DMS53 treated with DMSO at 0.1 percent for 48 hours (cell line): Measurements from ENCODE around the gene BCAP29.

Source experiments
- DNase-seq: peaks from one replicate; lab custom pipeline; 2025; ENCODE audit not compliant: unreplicated experiment; lab: John Stamatoyannopoulos, UW

Gene BCAP29

DNA sequence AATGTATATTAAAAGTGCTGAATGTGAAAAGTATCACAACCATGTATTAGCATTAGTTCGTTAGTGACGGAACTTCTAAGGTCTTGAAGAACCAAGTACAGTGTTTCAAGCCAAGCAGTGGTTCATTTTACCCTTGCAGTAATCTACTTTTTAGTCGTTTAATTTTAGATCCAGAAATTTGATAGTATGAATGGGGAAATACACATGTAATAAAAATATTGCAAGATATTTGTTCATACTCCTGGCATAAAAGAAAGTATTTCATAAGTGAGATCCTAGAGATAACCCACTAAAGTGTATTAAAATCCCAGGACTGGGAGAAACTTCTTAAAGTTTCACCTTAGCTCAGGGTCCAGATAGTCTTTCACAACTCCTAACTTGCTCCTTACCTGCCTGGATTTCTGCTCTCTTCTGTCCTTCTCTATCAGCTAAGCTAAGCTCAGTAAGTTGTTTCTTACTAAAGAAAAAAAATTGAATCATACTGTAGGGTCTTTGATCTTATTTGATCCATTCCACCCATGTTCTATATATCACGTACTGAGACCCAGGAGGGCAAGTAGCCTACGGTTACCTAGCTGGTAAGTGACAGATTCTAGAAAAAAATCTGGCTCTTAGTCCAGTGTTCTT, 1.5 kb downstream of the BCAP29 start:
- DNase-seq, result no peak

DNA sequence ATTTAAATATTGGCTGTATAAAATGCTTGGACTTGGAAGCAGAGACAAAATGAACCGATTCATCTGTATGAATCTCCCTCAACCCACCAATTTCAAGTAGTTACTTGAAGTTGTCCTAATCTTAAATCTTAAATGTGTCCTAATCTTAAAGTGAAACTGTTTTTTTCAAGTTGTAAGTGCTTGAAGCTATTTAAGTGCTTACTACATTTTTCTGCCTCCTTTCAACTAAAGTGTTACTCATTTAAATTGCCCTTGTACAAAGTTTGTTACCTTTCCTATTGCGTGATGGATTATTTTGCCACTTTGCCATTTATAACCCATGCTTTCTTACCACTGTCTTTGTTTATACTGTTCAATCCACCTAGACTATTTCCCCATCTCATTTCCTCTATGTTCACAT, 2.8 kb downstream of the BCAP29 start:
- DNase-seq, result no peak

DNA sequence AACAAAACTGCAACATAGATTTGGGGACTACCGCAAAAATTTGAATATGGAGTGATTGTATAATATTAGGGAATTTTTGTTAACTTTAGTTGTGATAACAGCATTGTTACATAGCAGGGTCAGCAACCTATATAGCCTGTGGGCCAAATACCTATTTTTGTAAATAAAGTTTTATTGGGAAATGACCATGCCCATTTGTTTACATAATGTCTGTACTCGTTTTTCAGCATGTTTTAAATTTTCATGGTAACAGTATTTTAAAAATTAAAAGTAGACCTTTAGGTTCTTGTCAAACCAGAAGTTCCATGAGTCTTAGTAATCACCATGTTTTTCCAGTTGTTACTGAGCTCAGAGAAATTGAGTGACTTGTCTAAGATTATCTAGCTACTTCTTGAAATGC, 4.7 kb downstream of the BCAP29 start:
- DNase-seq, result no peak

DNA sequence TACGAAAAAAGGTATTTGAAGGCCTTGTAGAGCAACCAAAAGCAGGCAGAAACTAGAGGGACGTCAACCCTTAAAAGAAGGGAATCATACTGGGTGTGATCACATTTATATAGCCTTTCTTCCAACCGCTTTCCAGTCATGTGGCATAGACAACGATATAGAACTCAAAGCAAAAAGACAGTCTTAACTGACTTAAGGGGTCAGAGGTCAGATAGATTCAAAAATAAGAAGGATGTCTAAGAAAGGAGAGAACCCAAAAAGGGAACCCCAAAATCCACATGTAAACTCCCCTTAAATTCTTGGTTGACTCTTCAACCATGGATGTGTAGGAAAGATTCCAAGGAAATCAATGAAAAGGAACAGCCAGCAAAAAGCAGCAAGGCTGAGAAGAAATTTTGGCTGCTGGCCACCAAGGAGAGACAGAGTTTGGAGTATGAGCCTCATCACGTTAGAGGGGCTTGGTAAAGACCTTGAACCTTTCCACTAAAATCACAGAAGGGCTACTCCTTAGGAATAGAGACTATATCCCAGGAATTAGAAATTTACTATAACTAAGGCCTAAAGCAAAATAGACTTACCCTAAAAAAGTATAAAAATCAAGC, 8.6 kb downstream of the BCAP29 start:
- DNase-seq, result no peak

DNA sequence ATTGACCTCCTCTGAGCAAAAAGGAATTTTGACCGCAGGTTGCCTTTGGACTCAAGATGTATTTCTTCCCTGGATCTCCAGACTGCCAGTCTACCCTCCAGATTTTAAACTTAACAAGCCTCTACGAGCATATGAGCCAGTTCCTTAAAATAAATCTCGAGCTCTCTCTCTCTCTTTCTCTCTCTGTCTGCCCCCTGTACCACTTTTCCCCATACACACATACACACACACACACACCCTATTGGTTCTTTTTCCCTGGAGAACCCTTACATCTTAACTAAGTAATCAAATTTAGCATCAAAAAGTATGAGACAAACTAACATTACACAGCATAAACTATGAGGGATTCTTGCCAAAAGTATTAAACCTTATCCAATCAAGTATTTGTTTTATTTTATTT, 11.4 kb downstream of the BCAP29 start:
- DNase-seq, result no peak

DNA sequence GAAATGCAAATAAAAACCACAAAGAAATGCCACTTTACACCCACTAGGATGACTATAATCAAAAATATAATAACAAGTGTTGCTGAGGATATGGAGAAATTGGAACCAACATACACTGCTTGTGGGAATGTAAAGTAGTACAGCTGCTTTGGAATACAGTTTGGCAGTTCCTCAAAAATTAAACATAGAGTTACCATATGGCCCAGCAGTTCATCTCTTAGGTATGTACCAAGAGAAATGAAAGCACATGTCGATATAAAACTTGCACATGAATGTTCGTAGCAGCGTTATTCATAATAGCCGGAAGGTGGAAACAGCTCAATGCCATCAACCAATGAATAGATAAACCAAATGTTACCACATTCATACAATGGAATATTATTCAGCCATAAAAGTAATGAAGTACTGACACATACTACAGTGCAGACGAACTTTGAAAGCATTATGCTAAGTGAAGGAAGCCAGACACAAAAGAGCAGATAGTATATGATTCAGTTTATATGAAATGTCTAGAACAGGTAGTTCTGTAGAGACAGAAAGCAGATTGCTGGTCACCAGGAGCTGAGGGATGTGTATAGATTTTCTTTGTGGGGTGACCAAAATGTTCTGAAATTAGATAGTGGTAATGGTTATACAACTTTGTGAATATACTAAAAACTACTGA, 12.4 kb downstream of the BCAP29 start:
- no peak for DNase-seq

DNA sequence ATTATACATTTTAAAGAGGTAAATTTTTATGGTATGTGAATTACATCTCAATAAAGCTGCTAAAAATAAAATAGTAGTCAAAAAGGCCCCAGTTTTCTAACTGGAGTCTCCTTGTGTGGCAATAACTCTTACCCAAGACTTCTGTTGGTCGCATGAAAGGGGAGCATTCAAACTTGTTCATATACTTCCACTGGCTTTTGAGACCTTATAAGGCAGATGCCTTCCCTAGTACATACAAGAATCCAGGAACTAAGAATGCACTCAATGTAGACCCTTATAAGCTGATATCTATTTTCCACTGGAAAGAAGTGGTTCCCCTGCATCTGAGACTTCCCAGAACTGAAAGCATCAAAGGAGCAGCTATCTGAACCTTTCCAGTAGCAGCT, 13.0 kb downstream of the BCAP29 start:
- no peak for DNase-seq

DNA sequence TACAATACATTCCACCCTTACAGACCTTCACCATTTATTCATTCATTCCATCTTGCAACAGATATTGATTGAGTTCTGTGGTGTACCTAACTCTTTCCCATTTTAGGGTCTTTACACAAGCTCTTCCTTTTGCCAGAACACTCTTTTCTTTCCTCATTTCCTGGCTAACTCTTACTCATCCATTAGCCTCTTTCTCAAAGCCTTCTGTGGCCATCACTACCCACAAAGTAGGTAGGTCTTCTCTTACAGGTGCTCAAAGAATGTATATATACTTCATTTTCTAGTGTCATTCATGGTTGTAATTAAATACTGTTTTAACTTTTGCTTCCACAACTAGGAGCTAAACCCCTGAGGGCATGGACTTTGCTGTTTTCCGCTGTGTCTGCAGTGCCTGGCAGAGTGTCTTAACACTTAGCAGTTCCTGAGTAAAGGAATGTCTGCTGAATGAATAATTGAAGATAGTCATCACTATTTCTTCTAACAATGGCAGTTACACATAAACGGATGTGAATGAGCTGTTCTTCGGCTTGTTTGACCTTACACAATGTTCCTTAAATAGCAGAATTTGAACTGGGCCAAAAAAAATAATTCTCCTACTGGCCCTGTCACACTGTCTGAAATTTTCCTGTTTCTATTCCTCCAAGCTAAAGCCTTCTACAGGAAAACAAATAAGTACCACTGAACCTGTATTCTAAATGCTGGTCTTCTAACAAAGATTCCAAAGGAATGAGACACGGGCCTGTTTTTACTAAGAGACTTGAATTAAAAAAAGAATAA, 15.1 kb downstream of the BCAP29 start:
- no peak for DNase-seq

DNA sequence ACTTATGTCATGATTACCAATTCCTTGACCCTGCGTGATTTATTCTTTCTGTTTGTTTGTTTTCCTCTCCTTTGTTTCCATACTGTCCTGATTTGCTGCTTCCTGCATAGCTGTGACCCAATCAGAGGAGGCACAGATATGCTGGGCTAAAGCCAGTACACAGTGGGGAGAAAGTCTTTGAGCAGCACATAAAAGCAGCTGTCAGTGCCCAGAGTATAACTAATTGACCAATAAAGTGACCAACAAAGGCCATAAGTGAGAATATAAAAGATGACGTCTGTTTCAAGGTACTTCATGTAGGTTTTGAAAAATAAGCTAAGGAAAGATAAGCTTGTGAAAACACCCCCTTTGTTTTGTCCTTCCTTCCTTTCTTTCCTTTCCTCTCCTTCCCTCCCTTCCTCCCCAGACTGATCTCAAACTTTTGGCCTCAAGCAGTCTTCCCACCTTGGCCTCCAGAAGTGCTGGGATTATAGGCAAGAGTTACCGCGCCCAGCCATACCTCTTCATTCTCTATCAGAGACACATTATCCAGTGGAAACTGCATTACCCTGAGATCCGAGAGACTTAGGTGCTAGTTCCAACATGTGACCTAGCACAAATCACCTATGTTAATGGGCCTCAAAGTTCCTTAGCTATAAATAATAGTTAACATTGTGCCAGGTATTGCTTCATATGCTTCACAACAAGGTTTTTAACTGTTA, 17.0 kb downstream of the BCAP29 start:
- no peak for DNase-seq

DNA sequence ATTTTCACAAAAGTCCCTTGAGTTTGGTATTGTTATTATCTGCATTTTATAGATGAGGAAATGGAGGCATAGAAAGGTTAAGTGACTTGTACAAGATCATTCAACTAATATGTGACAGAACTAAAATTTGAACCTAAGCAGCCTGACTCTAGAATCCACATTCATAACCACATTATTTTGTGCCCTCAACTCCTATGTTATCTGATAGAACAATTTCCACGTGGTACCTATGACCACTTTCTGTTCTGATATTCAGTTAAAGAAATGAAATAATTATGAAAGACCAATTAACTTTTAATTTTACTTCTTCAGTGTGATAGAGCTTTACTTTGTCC, 17.5 kb downstream of the BCAP29 start:
- no peak for DNase-seq

DNA sequence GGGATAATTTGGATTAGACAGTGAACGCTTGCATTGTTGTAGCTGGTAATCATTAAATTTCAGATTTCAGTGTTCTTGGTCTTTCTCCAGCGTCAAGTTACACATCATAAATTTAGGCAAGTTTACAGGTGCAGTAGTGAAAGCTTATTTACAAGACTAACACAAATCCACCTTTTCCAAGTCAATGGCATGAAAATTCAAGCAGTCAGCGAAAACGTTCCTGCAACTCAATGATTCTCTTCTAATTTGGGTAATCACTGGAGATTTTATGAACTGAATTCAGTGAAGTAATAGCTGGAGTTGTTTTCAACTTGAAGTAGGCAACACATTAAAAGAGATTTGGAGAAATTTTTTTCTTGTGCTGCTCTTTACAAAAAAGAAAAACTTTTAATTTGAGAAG, 17.9 kb downstream of the BCAP29 start:
- no peak for DNase-seq

DNA sequence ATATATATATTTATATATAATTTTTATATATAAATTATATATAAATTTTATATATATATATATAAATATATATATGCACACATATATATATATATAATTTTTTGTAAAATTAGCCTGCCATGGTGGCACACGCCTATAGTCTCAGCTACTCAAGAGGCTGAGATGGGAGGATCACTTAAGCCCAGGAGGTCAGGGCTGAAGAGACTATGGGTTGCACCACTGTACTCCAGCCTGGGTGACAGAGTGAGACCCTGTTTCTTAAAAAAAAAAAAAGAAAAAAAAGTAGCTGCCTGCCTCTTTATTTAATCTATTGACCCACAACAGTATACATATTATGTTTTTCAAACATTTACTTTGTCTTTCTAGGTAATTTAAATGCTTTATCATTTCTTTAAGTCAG, 19.2 kb downstream of the BCAP29 start:
- no peak for DNase-seq

DNA sequence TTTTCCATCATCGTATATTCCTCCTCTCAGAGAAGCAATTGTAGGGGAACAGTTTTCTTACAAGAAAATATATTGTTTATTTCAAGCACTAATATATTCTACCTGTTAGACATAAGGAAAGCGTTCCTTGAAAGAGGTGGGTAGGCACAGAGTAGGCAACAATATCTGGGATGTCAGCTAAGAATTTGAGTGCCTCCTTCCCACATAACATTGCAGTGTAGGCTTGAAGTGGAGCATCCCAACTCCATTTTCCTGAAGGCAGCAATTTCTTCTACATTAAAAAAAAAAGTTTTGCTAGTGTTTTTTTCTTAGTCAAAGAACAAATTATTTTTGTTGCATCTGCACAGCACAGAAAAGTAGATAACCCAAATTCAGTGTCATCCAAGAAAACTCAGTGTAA, 20.8 kb downstream of the BCAP29 start:
- DNase-seq, result no peak

DNA sequence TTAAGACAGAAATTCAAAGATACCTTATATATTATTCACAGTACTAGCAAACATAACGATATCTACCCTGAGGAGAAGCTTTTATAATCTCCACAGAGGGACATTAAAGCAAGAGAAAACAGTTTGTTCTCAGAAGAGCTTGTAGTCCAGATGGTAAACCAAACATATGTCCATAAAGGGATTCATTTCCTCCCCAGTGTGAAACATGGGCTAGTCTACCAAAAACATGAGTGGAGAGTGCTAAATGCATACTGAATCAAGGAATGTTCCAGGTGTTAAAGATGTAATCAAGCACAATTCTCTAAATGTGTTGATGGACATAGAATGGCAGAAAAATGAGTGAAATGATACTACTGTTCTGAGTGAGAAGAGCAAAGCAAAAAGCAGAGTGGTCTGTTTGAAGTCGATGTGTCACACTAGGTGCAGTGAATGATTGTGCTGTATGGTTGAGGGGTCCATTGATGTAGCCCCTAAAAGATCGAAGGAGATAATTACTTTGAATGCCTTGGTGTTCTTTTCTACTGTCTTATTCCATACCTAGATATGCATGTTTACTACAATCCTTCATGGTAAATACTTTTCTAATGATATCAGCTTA, 25.3 kb downstream of the BCAP29 start:
- DNase-seq, result no peak

DNA sequence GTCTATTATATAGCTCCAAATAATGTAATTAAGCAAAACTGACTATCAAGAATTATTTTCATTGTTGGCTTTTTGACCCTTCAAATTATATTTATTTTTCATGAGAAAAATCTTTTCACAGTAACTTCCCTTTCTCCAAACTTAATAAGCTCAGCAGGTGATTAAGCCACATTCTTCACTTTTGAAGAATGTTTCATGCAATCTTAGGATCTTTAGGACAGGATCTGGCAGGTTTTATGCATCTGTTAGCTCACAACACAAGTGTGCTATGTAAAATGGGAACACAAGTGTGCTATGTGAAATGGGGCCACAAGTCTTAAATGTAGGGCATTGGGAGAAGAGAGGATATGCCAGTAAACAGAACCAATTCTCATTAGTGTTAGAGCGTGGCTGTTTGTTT, 26.3 kb downstream of the BCAP29 start:
- DNase-seq, result no peak

DNA sequence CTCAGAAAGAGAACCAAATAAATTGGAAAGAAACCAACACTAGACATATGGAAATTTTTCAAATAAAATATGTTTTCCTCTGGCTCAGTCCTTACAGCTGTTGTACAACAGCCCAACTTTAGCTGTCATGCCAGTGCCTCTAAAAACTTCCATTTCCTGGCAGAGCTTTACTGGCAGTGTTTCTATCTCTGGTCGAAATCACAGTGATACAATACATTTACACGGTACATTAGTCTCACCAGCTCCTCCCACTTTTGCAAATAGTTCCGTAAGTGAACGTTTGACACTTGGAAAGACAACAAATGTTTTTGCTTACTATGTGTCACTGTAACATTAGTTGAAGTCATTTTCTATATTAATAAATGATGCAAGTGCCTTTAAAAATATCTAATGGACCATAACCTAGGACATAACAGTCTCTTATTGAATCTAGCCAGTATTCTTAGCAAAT, 29.8 kb downstream of the BCAP29 start:
- no peak for DNase-seq

DNA sequence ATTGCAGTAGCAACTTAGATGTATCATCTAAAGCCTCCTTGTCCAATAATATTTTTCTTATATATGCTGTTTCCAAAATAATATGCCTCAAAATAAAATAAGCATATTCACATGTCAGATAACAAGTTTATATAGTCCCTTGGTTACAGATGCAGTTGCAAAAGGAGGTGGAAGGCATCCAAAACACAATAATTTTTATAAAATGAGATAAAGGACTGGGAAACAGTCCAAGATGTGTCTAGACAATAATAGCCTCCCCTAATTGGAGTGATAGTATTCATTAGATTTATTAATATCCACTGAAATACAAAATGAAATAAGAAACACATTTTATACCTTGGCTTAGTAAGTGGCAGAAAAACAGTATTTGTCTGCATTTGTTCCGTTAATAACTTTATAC, 30.3 kb downstream of the BCAP29 start:
- DNase-seq, result no peak

DNA sequence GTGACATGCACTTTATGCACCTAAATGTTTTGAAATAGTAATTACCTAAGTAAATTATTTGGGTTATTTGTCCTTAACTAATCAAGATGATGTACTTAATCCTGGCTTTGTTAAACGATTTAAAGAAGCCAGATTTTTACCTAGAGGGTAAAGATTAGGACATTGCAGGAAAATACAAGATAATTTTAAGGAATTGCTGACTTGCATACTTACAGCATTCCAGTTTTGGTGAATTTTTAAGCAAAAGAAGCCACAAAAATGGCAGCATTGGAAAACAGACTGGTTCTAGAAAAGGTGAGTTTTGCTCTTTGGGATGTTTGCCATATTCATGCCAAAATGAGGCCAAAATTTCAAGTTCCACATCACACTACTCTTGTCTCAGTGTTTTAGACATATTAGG, 33.4 kb downstream of the BCAP29 start:
- no peak for DNase-seq

DNA sequence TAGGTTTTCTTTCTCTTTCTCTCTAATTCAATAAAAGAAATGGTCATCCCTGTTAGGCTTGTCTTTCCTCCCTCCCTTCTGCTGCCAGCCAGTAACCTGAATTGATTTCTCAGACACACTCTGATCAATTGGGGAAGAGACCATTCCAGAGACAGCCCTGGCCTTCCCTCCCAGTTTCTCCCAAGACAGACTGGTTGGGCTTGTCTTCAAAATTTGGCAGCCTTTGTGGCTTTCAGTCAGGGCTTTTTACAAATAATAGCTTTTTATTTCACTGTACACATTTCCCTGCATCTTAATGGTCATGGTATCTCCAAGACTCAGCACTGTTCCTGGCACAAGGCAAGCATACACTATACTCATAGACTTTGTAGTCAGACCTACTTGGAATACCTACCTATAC, 33.9 kb downstream of the BCAP29 start:
- no peak for DNase-seq

DNA sequence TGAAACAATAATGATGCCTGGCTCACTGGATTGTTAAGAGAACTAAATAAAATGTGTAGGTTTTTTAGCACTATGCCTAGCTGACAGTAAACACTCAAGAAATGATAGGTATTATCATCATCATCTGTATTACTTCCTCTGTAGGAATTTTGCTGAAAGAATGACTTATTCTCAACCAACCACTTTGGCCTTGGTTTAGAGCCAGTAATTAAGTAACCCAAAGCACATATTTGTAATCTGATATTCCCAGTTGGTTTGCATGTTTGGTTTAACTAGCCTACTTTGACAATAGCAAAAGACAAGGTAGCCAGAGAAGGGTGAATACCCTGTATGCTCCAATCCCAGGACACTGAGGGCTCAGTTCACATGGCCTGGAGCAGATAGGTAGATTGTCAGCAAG, 34.4 kb downstream of the BCAP29 start:
- DNase-seq, result no peak
